Right atrium auricular region (tissue), 2 donors: ENCODE measurements around the gene TAB2. TPM values are rescaled to one million over a fixed set of nuclear protein-coding genes. Genes with fewer than 3 reads are reported as not detected.

Experiments
- DNase-seq: peaks from one replicate; pipeline ENCODE4 v3.0.0-alpha.2; 2019; ENCODE audit warnings: low spot score
- H3K27ac ChIP-seq, 2 donors: fragments of 200-600 bp; sonication (generic); 1 replicate in 1 of 2; 2 replicates in 1 of 2; pipeline ENCODE4 v1.5.1; 2016 to 2019
- H3K27me3 ChIP-seq, 2 donors: fragments of 200-600 bp; sonication (generic); one replicate each; pipeline versions ENCODE4 v1.5.1 to v1.6.0; 2017 to 2019
- H3K36me3 ChIP-seq: fragments of 200-600 bp; sonication (generic); one replicate; pipeline ENCODE4 v1.5.1; 2016
- H3K4me1 ChIP-seq, 2 donors: fragments of 200-600 bp; sonication (generic); one replicate each; pipeline versions ENCODE4 v1.5.1 to v1.6.0; 2017 to 2019
- H3K4me3 ChIP-seq, 2 donors: fragments of 200-600 bp; sonication (generic); 1 replicate in 1 of 2; 2 replicates in 1 of 2; pipeline ENCODE4 v1.5.1; 2017 to 2019; ENCODE audit warnings: mild to moderate bottlenecking in 1 of 2, moderate library complexity in 1 of 2
- H3K9me3 ChIP-seq, 2 donors: fragments of 200-600 bp; sonication (generic); one replicate each; pipeline ENCODE4 v1.5.1; 2019
- total RNA-seq, 2 donors: library from RNA; depleted of rRNA; stranded (reverse); fragments of >200 nt; gene quantifications; one replicate each; pipeline ENCODE4 v1.1.0, GENCODE V29; 2016
- TF ChIP-seq, protein P1 (sequence below), 2 donors: fragments of 200-600 bp; sonication (generic); IDR thresholded peaks; one replicate each; pipeline ENCODE4 v1.5.1; 2019; ENCODE audit warnings: antibody characterized with exemption in 2 of 2

The TAB2 gene
- total RNA-seq, 2 donors from 2014 or later: 51.8 to 58.5 TPM

DNA sequence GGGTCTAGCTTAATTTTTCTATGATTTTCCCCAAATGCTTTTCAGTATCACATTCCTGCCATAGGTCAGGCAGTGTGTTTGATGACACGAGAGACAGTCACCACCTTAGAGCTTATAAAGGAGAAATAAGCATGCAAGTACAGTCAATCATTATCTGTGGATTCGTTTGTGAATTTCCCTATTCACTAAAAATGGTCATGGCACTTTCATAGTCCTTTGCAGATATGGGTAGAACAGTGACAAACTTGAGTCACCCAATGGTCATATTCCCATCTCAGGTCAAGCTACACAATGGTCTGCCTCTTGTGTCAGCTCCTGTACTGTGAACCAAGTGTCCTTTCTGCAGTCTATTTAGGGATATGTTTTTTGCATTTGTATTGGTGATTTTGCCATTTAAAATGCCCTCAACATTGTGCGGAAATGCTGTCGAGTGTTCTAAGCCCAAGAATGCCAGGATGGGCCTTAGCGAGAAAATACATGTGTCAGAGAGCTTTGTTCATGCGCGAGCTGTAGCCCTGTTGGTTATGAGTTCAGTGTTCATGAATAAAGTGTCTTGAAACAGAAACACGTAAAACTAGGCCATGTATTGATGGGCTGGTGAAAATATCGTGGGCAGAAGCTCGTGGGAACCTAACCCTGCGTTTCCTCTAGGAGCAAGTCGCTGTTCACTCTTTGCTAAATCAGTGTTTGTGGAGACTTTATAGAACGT lies 102.3 kb downstream of the TAB2 start:
- Histone ChIP-seq H3K27ac (no peak overlapping the region), H3K36me3 (no peaks in the 10 kb centered on the region), H3K27me3 (no peaks in the 10 kb centered on the region), H3K9me3 (no peaks in the 10 kb centered on the region), H3K4me1 (no peaks in the 10 kb centered on the region), H3K4me3 (no peak overlapping the region)
- TF ChIP-seq, protein P1, sequence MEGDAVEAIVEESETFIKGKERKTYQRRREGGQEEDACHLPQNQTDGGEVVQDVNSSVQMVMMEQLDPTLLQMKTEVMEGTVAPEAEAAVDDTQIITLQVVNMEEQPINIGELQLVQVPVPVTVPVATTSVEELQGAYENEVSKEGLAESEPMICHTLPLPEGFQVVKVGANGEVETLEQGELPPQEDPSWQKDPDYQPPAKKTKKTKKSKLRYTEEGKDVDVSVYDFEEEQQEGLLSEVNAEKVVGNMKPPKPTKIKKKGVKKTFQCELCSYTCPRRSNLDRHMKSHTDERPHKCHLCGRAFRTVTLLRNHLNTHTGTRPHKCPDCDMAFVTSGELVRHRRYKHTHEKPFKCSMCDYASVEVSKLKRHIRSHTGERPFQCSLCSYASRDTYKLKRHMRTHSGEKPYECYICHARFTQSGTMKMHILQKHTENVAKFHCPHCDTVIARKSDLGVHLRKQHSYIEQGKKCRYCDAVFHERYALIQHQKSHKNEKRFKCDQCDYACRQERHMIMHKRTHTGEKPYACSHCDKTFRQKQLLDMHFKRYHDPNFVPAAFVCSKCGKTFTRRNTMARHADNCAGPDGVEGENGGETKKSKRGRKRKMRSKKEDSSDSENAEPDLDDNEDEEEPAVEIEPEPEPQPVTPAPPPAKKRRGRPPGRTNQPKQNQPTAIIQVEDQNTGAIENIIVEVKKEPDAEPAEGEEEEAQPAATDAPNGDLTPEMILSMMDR (IDR thresholded peaks at IDR 0.05): no peak
- no peak for DNase-seq

DNA sequence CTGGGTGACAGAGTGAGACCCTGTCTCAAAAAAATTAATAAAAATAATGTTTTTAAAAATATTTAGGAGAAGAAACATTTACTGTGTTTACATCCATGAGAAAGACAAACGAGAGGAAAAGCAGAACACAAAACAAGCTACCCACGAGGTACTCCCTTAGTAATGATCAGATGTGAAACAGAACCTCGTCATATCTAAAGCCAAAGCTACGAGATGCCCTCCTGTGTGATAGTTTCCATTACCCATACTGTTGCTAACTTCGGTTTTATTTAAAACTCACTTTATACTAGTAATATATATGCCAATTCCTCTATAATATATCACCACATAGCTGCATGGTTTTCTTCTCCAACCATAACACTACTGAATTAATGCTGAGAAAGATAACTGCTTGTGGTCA lies 103.6 kb downstream of the TAB2 start:
- TF ChIP-seq, protein P1 (IDR thresholded peaks at IDR 0.05): no peak
- Histone ChIP-seq H3K4me1 (no peaks in the 10 kb centered on the region), H3K9me3 (no peaks in the 10 kb centered on the region), H3K27ac (no peak overlapping the region), H3K27me3 (no peaks in the 10 kb centered on the region), H3K36me3 (no peaks in the 10 kb centered on the region), H3K4me3 (no peak overlapping the region)
- no peak for DNase-seq

DNA sequence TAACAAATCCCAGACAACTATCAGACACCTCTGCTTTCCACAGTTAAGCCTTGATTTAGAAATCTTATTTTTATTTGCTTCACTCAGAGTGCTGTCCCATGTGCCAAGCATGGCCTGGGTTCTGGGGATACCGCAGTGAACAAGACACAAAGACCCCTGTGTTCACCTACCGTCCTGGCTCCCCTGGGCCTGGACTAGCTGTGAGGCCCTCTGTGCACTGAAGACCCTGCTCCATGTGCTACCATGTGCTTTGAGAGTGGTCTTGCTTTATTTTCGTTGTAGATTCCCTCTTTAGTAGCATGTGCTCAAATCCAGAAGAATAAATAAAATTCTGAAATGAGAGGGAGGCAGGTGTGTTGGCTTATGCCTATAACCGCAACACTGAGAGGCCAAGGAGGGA lies 105.1 kb downstream of the TAB2 start:
- Histone ChIP-seq H3K9me3 (no peaks in the 10 kb centered on the region), H3K27ac (no peak overlapping the region), H3K4me3 (no peak overlapping the region), H3K4me1 (no peaks in the 10 kb centered on the region), H3K36me3 (no peaks in the 10 kb centered on the region), H3K27me3 (no peaks in the 10 kb centered on the region)
- no peak for DNase-seq
- TF ChIP-seq, protein P1 (IDR thresholded peaks at IDR 0.05): no peak

DNA sequence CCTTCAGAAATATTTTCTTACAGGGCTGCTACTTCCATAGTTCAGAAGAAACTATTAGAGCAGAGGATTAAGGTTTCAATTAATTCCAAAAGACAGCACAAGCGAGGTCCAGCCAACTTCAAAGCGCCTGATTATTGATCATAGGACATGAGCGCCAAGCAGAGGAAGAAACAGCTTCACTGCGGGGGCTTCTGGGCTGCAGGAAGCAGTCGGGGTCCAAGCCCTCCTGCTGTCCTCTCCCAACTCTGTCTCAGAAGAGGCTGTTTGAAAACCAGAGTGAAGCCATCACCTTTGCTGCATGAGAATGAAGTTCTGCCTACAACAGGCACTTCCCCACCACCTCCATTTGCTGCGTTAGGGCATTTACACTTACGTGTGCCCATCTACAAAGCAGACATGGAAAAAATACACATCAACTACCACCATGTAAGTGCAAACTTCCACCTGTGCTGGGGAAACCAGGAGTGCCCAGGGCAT lies 106.5 kb downstream of the TAB2 start:
- no peaks in the 10 kb centered on the region for H3K4me1 ChIP-seq
- H3K36me3 ChIP-seq: no peaks in the 10 kb centered on the region
- no peak overlapping the region for H3K4me3 ChIP-seq
- no peak for DNase-seq
- H3K9me3 ChIP-seq: no peaks in the 10 kb centered on the region
- TF ChIP-seq, protein P1 (IDR thresholded peaks at IDR 0.05): no peak
- no peak overlapping the region for H3K27ac ChIP-seq
- H3K27me3 ChIP-seq: no peaks in the 10 kb centered on the region

DNA sequence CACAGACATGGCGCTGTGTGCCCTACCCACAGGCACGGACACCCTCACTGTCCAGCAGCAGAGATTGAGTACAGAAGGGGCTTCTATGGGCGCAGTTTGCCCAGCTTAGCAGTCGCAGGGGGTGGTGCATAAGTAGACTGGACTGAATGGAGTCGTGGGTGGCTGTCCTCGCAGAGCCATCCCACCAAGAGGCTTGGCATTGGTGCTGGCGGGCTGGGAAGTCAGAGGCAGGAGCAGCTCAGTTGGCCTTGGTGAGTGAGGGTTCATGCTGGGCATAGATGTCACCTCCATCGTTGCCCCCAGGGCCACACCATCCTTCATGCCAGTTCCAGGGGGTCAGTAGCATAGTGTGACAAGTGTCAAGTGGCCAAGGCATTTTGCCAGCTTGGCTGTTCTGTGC lies 107.7 kb downstream of the TAB2 start:
- Histone ChIP-seq H3K27me3 (no peaks in the 10 kb centered on the region), H3K36me3 (no peaks in the 10 kb centered on the region), H3K9me3 (no peaks in the 10 kb centered on the region), H3K4me3 (no peak overlapping the region), H3K27ac (no peak overlapping the region), H3K4me1 (no peaks in the 10 kb centered on the region)
- DNase-seq: no peak
- TF ChIP-seq, protein P1 (IDR thresholded peaks at IDR 0.05): no peak

DNA sequence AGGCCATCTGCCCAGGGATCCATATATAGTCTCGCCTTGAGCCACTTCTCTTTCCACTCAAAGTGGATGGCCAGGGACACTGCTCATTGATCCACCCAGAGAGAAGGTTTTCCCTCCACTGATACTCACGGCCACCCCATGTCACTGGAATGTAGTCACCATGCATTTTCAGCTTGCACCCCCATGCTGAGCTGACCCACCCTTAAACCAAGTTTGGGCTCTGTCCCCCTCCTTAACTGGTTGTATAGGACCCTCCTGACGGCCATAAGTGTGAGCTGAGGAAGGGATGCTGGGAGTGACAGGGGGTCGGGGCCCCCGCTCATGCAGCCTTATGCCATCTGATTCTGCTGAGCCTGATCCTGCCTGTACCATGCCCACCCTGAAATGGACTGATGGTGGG lies 108.2 kb downstream of the TAB2 start:
- TF ChIP-seq, protein P1 (IDR thresholded peaks at IDR 0.05): no peak

More for the DNA sequence above, 108.2 kb downstream of the TAB2 start:
- Histone ChIP-seq H3K4me1 (no peaks in the 10 kb centered on the region), H3K4me3 (no peak overlapping the region), H3K27ac (no peak overlapping the region), H3K9me3 (no peaks in the 10 kb centered on the region), H3K36me3 (no peaks in the 10 kb centered on the region), H3K27me3 (no peaks in the 10 kb centered on the region)
- DNase-seq: no peak
